ENCODE results near the gene ADRB1.

ADRB1 gene

DNA sequence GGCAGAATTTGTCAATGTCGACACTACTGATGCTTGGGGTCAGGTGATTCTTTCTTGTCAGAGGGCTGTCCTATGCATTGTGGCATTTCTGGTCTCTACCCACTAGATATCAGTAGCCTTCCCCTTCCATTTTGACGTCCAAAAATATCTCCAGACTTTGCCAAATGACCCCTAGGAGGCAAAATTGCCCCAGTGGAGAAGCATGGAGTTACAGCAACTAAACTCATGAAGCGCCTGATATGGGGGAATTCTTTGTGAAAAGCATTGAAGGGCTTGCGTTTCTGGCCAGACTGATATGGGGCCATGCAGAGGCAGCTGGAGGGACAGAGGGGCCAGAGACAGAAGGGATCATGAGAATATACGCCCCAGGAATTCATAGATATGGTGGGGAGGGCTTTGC is 43.6 kb downstream of the ADRB1 start:
- no peak for DNase-seq (ENCODE audit: extremely low read depth in 1 of 2, low read depth in 1 of 2)

DNA sequence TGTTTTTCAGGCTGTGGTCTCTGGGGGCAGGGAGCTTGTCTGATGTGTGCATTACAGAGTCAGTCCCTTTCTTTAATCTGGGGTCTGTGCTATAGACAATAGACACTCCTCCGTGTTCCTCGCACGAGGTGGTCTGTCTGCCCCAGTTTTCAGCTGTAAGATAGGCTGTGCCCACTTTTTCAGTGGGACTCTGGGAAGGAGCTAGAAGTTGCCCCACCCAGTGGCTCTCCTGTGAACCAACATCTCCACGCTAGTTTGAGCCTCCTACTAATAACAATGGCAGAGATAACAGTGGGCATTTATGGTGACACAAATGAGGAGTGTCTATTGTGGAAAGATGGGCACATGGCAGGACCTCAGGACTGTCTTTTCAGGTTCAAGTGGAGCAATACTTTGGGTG is 44.0 kb downstream of the ADRB1 start:
- DNase-seq (ENCODE audit: extremely low read depth in 1 of 2, low read depth in 1 of 2): no peak

DNA sequence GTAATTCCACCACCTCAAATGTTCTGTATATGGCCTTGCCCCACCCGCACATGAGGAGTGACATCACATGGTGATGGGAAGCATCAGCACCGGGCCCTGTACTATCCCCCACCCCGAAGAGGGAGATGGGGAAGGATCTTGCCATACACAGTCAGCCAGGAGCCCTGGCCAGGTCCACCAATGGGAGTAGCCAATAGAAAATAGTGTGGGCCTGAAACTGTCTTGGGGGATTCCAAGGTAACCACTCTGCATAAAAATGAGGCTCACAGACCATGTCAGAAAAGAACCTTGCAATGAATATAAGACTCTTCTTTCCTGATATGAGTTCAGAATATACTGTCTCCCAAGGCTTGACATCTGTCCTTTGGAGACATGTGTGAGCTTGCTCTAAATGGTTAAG is 51.1 kb downstream of the ADRB1 start:
- DNase-seq (ENCODE audit: extremely low read depth in 1 of 2, low read depth in 1 of 2): no peak

DNA sequence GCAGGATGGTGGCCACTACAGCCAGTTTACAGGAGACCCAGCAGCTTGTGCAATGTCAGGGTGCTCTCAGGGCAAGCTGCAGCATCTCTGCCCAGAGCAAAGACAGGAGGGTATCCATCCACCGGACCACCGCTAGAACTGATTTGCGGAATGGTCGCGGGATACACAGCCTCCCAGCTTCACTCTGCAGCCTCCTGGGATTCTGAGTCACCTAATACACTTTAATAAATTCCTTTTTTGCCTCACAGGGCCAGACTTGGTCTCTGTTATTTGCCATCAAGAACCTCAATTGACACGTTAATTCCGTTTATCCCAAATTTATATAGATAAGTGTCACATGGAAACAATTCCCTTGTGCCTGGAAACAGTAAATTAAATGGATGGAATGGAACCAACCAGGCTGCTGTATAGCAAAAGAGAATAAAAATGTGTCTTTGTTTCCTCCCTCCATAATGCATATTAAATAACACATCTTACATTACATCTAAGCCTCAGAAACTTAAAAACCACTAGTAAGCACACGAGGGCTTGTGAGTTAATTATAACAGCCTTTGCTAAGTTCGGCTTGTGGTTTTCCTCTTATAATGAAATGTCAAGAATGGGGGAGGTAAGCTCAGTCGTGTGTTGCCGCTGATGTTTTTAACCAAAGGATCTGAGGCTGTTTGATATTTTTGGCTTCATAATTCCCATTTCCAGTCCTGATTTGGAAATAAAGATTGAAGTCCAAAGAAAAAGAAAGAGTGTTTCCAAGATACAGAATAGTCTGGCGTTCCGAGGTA is 52.1 kb downstream of the ADRB1 start:
- DNase-seq (ENCODE audit: extremely low read depth in 1 of 2, low read depth in 1 of 2): no peak
